Activated CD4-positive, alpha-beta T cell treated with anti-CD3 and anti-CD28 coated beads, Interleukin-2, amount 10 ng/mL, durations not matched to agents 7 days and 5 days (primary cell): Measurements from ENCODE around the gene ZNF672. TPM values are rescaled to one million over a fixed set of nuclear protein-coding genes. Genes with fewer than 3 reads are reported as not detected.

Experiments used
- CTCF ChIA-PET: fragments of 350-600 bp; sonication (Branson Sonifier 250); formaldehyde crosslinking; loops from one replicate; lab custom pipeline; 2021; ENCODE audit warnings: antibody characterized with exemption; lab: Charles Lee
- POLR2A ChIA-PET: fragments of 350-600 bp; sonication (Branson Sonifier 250); formaldehyde crosslinking; loops from one replicate; lab custom pipeline; 2021; ENCODE audit warnings: antibody characterized with exemption; lab: Charles Lee
- DNase-seq: peaks from one replicate; pipeline ENCODE4 v3.0.0-alpha.2; 2020
- H3K27ac Mint-ChIP-seq: one replicate; pipeline ENCODE4 v1.8.0; 2021; ENCODE audit warnings: mild to moderate bottlenecking, moderate library complexity, mixed read lengths
- H3K27me3 Mint-ChIP-seq: one replicate; pipeline ENCODE4 v1.8.0; 2021; ENCODE audit warnings: mixed read lengths
- H3K36me3 Mint-ChIP-seq: one replicate; pipeline ENCODE4 v1.8.0; 2021; ENCODE audit warnings: low read depth, mixed read lengths
- H3K4me1 Mint-ChIP-seq: one replicate; pipeline ENCODE4 v1.8.0; 2021; ENCODE audit warnings: mixed read lengths
- H3K4me3 Mint-ChIP-seq: one replicate; pipeline ENCODE4 v1.8.0; 2021; ENCODE audit warnings: mild to moderate bottlenecking, moderate library complexity, mixed read lengths
- H3K9me3 Mint-ChIP-seq: one replicate; pipeline ENCODE4 v1.8.0; 2021; ENCODE audit warnings: mixed read lengths
- total RNA-seq, 2 experiments: library from RNA; stranded (reverse); gene quantifications; one replicate each; pipeline ENCODE4 v1.2.3, GENCODE V29; 2021

The ZNF672 gene
- total RNA-seq, 2 experiments from 2014 or later, result 46.5 to 56.9 TPM

DNA sequence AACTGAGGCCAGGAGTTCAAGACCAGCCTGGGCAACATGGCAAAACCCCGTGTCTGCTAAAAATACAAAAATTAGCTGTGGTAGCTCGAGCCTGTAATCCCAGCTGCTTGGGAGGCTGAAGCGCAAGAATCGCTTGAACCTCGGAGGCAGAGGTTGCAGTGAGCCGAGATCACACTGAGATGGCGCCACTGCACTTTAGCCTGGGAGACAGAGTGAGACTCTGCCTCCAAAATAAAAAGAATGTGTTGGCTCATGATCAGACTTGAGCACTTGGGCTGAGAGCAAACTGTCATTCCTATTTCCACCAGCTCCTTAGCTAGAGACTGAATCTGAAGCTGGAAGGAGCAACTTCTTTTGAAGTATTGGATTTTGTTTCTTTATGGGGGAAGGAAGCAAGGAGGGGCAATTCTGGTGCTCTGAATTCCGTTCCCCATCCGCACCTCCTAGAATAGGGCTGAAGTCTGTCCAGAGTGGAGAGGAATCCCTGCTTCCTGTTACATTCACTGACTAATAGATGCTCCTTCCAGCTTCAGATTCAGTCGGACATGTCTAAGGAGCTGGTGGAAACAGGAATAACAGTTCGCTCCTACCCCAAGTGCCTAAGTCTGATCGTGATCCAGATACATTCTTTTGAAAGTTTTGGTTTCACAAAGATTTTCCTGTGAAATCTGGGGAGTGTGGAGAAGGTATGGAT, 3.8 kb downstream of the ZNF672 start:
- Mint-ChIP-seq H3K27ac (no peak overlapping the region), H3K36me3 (peaks cover 12% of the 10 kb centered on the region), H3K27me3 (no peaks in the 10 kb centered on the region), H3K4me1 (peaks cover 24% of the 10 kb centered on the region), H3K9me3 (no peaks in the 10 kb centered on the region), H3K4me3 (no peak overlapping the region)
- DNase-seq, result peak; percentile 60
- POLR2A ChIA-PET, result no interaction called here
- CTCF ChIA-PET, result interaction anchor here (1.3 to 1.7 kb wide), 4 partner anchors 14 to 20 kb away, joined by 5 to 12 read pairs (median 6); partner anchors contain the start of genes SH3BP5L and ZNF692

- ChIA-PET CTCF (interaction anchor here (0.6 kb wide), 1 partner anchor 1859 kb away, joined by 5 read pairs; no protein-coding TSS in a partner anchor), POLR2A (no interaction called here)
- no peak overlapping the region for H3K27ac Mint-ChIP-seq
- no peak overlapping the region for H3K4me3 Mint-ChIP-seq
- DNase-seq, result no peak
- H3K27me3 Mint-ChIP-seq, result no peaks in the 10 kb centered on the region
- H3K9me3 Mint-ChIP-seq, result no peaks in the 10 kb centered on the region
- peaks cover 24% of the 10 kb centered on the region for H3K4me1 Mint-ChIP-seq
- peaks cover 18% of the 10 kb centered on the region for H3K36me3 Mint-ChIP-seq
Observed at GRCh38 chr1:248842781-248843331, 4.8 kb downstream of the ZNF672 start.

DNA sequence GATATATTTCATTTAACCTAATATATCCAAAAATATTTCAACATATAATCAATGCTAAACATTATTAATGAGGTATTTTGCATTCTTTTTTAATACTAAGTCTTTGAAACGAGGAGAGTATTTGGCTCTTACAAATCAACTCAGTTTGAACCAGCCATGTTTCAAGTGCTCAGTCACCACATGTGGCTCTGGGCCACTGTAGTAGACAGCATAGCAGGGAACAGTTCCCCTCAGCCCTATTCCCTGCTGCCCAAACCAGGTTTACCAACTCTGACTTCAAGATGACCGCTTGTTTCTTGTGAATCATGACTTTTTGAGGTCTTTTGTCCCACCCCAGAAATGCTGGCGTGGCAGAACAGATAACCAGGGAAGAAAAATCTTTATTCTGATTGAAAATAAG, 5.7 kb downstream of the ZNF672 start:
- H3K4me1 Mint-ChIP-seq, result peaks cover 24% of the 10 kb centered on the region
- H3K36me3 Mint-ChIP-seq, result peaks cover 21% of the 10 kb centered on the region
- DNase-seq, result no peak
- CTCF ChIA-PET, result interaction anchor here (0.5 kb wide), 1 partner anchor 14 kb away, joined by 4 read pairs; no protein-coding TSS in a partner anchor
- H3K9me3 Mint-ChIP-seq, result no peaks in the 10 kb centered on the region
- no peaks in the 10 kb centered on the region for H3K27me3 Mint-ChIP-seq
- no peak overlapping the region for H3K27ac Mint-ChIP-seq
- no peak overlapping the region for H3K4me3 Mint-ChIP-seq
- POLR2A ChIA-PET, result no interaction called here

DNA sequence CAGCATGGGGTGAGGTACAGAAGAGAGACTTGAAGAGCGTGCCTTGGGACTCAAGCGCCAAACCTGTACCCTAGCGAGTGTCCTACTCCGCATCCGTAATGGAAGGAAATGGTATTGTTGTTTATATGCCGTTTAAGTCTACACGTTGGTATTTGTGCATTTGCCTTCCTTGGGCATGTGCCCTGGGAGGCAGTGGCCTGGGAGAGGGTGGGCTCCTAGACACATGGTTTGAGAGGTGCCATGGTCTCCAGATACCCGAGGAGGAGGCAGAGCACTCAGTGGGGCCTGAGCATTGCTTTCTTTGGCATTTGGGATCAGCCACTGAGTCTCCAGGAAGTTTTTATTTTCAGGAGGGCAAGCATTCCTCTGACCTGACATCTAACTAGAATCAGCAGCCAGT, 6.5 kb downstream of the ZNF672 start:
- Mint-ChIP-seq H3K4me3 (no peak overlapping the region), H3K27ac (no peak overlapping the region), H3K27me3 (no peaks in the 10 kb centered on the region), H3K36me3 (peaks cover 26% of the 10 kb centered on the region), H3K9me3 (no peaks in the 10 kb centered on the region), H3K4me1 (peaks cover 18% of the 10 kb centered on the region)
- CTCF ChIA-PET, result interaction anchor here (1.3 to 2.3 kb wide), 3 partner anchors 13 to 62 kb away, joined by 3 to 9 read pairs (median 3); partner anchors contain the start of genes PGBD2 and ZNF692
- DNase-seq, result no peak
- POLR2A ChIA-PET, result no interaction called here

- POLR2A ChIA-PET, result no interaction called here
Observed at GRCh38 chr1:248847181-248847955, 9.3 kb downstream of the ZNF672 start.

GRCh38 chr1:248847956-248848561, 10.0 kb downstream of the ZNF672 start:
- no peak for DNase-seq
- ChIA-PET CTCF (no interaction called here), POLR2A (no interaction called here)
- Mint-ChIP-seq H3K36me3 (peaks cover 26% of the 10 kb centered on the region), H3K4me3 (no peak overlapping the region), H3K27me3 (no peaks in the 10 kb centered on the region), H3K9me3 (no peaks in the 10 kb centered on the region), H3K4me1 (no peaks in the 10 kb centered on the region), H3K27ac (no peak overlapping the region)

More at GRCh38 chr1:248847181-248847955, 9.3 kb downstream of the ZNF672 start:
- no peak for DNase-seq
- CTCF ChIA-PET, result no interaction called here
- Mint-ChIP-seq H3K9me3 (no peaks in the 10 kb centered on the region), H3K4me1 (no peaks in the 10 kb centered on the region), H3K36me3 (peaks cover 26% of the 10 kb centered on the region), H3K27me3 (no peaks in the 10 kb centered on the region), H3K27ac (no peak overlapping the region), H3K4me3 (no peak overlapping the region)

GRCh38 chr1:248848602-248849001, 10.6 kb downstream of the ZNF672 start:
- ChIA-PET CTCF (no interaction called here), POLR2A (no interaction called here)
- Mint-ChIP-seq H3K27me3 (no peaks in the 10 kb centered on the region), H3K9me3 (no peaks in the 10 kb centered on the region), H3K4me1 (no peaks in the 10 kb centered on the region), H3K4me3 (no peak overlapping the region), H3K27ac (peak overlapping the region; percentile 39), H3K36me3 (peaks cover 26% of the 10 kb centered on the region)
- DNase-seq, result no peak

- no peaks in the 10 kb centered on the region for H3K27me3 Mint-ChIP-seq
- peaks cover 30% of the 10 kb centered on the region for H3K36me3 Mint-ChIP-seq
- no peaks in the 10 kb centered on the region for H3K9me3 Mint-ChIP-seq
- H3K4me1 Mint-ChIP-seq, result no peaks in the 10 kb centered on the region
- CTCF ChIA-PET, result no interaction called here
- H3K27ac Mint-ChIP-seq, result peak overlapping the region; percentile 39
- DNase-seq, result no peak
- POLR2A ChIA-PET, result no interaction called here
- H3K4me3 Mint-ChIP-seq, result no peak overlapping the region
Observed at GRCh38 chr1:248849152-248849551, 11.1 kb downstream of the ZNF672 start.

GRCh38 chr1:248849637-248850036, 11.6 kb downstream of the ZNF672 start:
- Mint-ChIP-seq H3K4me1 (no peaks in the 10 kb centered on the region), H3K4me3 (no peak overlapping the region), H3K27ac (no peak overlapping the region), H3K9me3 (no peaks in the 10 kb centered on the region), H3K36me3 (peaks cover 27% of the 10 kb centered on the region), H3K27me3 (no peaks in the 10 kb centered on the region)
- POLR2A ChIA-PET, result no interaction called here
- no peak for DNase-seq
- CTCF ChIA-PET, result no interaction called here

DNA sequence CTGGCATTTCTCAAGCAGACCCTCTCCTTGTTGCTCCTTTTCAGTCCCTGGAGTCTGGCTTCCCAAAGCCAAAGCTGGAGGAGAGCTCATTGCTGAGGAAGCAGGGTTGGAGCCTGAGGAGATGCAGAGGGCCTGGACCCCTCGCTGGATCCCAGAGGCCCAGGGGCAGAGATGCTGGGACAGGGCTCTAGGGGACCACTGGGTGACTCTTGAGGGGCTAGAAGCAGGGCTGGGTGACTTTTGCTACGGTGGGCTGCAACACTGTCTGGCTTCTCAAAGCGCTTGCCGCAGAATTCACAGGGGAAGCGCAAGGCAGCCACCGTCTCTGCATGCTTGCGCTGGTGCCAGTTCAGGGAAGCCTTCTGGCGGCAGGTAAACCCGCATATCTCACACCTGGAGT, 12.1 kb downstream of the ZNF672 start:
- Mint-ChIP-seq H3K4me3 (no peak overlapping the region), H3K27me3 (no peaks in the 10 kb centered on the region), H3K27ac (no peak overlapping the region), H3K9me3 (no peaks in the 10 kb centered on the region), H3K36me3 (peaks cover 32% of the 10 kb centered on the region), H3K4me1 (no peaks in the 10 kb centered on the region)
- DNase-seq, result no peak
- POLR2A ChIA-PET, result no interaction called here
- CTCF ChIA-PET, result no interaction called here

GRCh38 chr1:248850536-248851251, 12.7 kb downstream of the ZNF672 start:
- Mint-ChIP-seq H3K27ac (no peak overlapping the region), H3K9me3 (no peaks in the 10 kb centered on the region), H3K4me3 (no peak overlapping the region), H3K36me3 (peaks cover 31% of the 10 kb centered on the region), H3K27me3 (no peaks in the 10 kb centered on the region), H3K4me1 (no peaks in the 10 kb centered on the region)
- ChIA-PET CTCF (interaction anchor here (0.7 to 1.0 kb wide), 2 partner anchors 13 to 28 kb away, joined by 3 read pairs; partner anchors contain the start of gene ZNF672), POLR2A (no interaction called here)
- DNase-seq, result no peak

- Mint-ChIP-seq H3K4me1 (peaks cover 6% of the 10 kb centered on the region), H3K9me3 (no peaks in the 10 kb centered on the region), H3K4me3 (no peak overlapping the region), H3K36me3 (peaks cover 33% of the 10 kb centered on the region), H3K27ac (no peak overlapping the region), H3K27me3 (no peaks in the 10 kb centered on the region)
- DNase-seq, result no peak
- CTCF ChIA-PET, result interaction anchor here (0.7 to 1.0 kb wide), 2 partner anchors 14 to 27 kb away, joined by 3 read pairs; partner anchors contain the start of gene ZNF672
- POLR2A ChIA-PET, result no interaction called here
Observed at GRCh38 chr1:248851390-248851789, 13.4 kb downstream of the ZNF672 start.
